Measurements from ENCODE around the gene LPP.

LPP gene

DNA sequence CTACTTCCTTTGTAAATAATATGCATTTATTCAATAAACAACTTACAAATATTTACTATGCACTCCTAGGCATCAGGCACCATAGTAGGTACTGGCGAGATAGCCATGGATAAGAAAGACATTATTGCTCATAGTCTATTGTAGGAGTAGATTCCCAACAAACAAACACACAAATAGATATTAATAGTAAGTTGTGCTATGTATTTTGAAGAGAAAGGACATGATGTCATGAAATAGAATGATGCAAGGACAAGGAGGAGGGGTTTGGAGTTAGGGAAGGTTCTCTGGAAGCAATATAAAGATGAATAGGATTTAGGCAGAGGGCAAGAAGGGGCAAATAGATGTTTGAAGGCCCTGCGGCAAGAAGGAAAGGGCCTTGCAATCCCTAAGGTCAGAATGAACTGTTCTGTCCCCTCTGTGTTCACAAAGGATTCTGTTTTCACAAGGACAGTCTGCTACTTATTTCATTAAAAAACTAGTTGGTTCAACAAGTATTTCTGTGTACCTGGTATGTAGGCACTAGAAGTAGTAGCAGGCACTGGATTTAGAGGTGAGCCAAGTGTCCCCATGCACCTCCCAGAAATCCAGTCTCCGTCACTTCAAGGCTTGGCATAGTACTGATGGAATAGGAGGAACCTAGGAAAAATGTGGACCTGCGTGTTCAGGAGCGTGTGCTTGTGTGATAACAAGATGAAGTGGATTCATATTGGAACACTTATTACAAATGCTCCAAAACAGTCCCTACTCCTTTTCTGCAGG is 786.0 kb downstream of the LPP start:
- Histone ChIP-seq H3K4me3 (ENCODE audit: low read length) (no peak overlapping the region), H3K4me1 (ENCODE audit: control insufficient read depth, low read length) (peaks cover 15% of the 10 kb centered on the region), H3K9me2 (replicated peaks; ENCODE audit: control insufficient read depth, low read length) (no peaks in the 10 kb centered on the region), H3K36me3 (ENCODE audit: control insufficient read depth, low read length) (no peaks in the 10 kb centered on the region), H3K27ac (ENCODE audit: low read depth, low read length) (no peak overlapping the region), H3F3A (ENCODE audit: control insufficient read depth, insufficient read depth) (no peaks in the 10 kb centered on the region), H3K27me3 (ENCODE audit: control insufficient read depth, low read length) (no peaks in the 10 kb centered on the region), H3K9me3 (ENCODE audit: control insufficient read depth, insufficient read depth, low read length) (no peaks in the 10 kb centered on the region), H3K4me2 (ENCODE audit: low read length) (no peak overlapping the region), H4K20me1 (ENCODE audit: control insufficient read depth, insufficient read depth, low read depth, low read length) (no peaks in the 10 kb centered on the region), H3K79me2 (ENCODE audit: control insufficient read depth, low read length) (no peaks in the 10 kb centered on the region)
- TF ChIP-seq EZH2phosphoT487 (IDR thresholded peaks at IDR 0.05; ENCODE audit: borderline replicate concordance, low read length) (no peak), CTCF (IDR thresholded peaks at IDR 0.05; ENCODE audit: low read depth, low read length, poor library complexity, severe bottlenecking) (no peak)
